ENCODE results near the gene TRAK2. TPM values are rescaled to one million over a fixed set of nuclear protein-coding genes. Genes with fewer than 3 reads are reported as not detected.

TRAK2 gene
- polyA plus RNA-seq, 1 donor from 2014 or later: 19.6 TPM

DNA sequence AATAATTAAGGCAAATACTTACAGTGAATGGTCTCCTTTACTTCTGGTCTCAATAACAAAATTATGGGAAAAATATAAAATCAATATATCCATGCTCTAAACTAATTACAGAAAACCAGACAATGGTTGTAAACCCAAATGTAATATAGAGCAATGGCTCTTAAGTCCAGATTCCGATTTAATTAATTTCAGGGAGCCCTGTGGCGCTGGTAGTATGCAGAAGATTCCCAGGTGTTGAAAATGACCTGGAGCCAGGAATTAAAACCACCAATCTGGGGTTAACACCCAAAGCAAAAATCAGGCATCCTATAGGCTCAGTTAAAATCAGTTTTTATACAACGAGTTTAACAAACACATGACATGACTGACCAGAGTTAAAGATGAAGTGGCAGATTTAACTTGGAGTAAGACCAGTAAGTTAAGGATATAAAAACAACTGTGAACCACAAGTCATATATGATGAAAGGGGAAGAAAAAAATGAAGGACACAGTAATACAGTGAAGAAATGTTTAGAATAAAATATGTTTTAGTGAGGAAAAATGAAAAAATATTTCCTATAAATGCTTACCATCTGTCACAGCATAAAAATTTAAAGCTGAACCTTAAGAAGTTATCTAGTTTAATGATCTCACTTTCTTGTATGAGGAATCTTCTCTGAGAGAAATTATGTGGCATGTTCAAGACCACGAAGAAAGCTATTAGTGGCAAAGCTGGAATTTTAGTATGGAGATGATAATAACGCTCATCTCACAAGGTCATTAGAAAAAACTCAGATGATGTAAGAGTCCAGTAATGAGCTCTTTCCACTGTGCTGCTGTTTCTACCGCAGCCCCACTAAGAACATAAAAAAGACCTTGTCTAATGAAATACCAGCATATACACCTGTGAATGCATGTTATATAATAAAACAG lies 48.4 kb downstream of the TRAK2 start:
- H3K27ac ChIP-seq (ENCODE audit: low read length): no peak overlapping the region
- H3K9ac ChIP-seq (ENCODE audit: low read length): no peak overlapping the region
- no peak for TF ChIP-seq MXI1 (conservative IDR thresholded peaks at IDR 0.05; ENCODE audit: poor library complexity, severe bottlenecking)
- no peak for TF ChIP-seq POLR2AphosphoS5 (IDR thresholded peaks at IDR 0.05)
- H3K9me3 ChIP-seq (ENCODE audit: low read length): no peaks in the 10 kb centered on the region
- no peaks in the 10 kb centered on the region for H3K9me2 ChIP-seq (ENCODE audit: insufficient read depth, low read length)
- no peaks in the 10 kb centered on the region for H3F3A ChIP-seq (ENCODE audit: insufficient read depth, low read length, poor library complexity, severe bottlenecking)
- H3K27me3 ChIP-seq (ENCODE audit: insufficient read depth, low read depth, low read length): no peaks in the 10 kb centered on the region
- H3K79me2 ChIP-seq (replicated peaks; ENCODE audit: insufficient read depth, low read length): no peaks in the 10 kb centered on the region
- H3K4me2 ChIP-seq (ENCODE audit: low read length): no peak overlapping the region
- H4K20me1 ChIP-seq (ENCODE audit: insufficient read depth): no peaks in the 10 kb centered on the region
- no peak overlapping the region for H2AFZ ChIP-seq (ENCODE audit: low read depth, low read length)
- H3K4me3 ChIP-seq (ENCODE audit: low read length): no peak overlapping the region
- H3K36me3 ChIP-seq (ENCODE audit: insufficient read depth, low read length): peaks cover 3% of the 10 kb centered on the region

DNA sequence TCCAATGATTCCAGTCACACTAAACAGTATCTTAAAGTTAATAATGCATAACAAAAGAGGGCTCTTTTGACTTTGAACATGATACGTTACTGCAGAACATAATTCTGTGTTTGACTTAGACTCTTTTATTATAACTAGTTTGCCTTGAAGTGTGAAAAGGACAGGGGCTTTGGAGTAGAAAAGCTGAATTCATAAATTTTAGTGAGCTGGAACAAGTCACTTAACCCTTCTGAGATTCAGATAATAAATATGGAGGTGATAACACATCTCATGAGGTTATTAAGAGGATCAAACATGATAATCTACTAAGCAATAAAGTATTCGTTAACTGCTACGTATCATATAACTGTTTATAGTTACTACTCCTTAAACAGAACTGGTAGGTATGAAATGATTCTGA lies 49.4 kb downstream of the TRAK2 start:
- no peaks in the 10 kb centered on the region for H3F3A ChIP-seq (ENCODE audit: insufficient read depth, low read length, poor library complexity, severe bottlenecking)
- TF ChIP-seq, protein P1, sequence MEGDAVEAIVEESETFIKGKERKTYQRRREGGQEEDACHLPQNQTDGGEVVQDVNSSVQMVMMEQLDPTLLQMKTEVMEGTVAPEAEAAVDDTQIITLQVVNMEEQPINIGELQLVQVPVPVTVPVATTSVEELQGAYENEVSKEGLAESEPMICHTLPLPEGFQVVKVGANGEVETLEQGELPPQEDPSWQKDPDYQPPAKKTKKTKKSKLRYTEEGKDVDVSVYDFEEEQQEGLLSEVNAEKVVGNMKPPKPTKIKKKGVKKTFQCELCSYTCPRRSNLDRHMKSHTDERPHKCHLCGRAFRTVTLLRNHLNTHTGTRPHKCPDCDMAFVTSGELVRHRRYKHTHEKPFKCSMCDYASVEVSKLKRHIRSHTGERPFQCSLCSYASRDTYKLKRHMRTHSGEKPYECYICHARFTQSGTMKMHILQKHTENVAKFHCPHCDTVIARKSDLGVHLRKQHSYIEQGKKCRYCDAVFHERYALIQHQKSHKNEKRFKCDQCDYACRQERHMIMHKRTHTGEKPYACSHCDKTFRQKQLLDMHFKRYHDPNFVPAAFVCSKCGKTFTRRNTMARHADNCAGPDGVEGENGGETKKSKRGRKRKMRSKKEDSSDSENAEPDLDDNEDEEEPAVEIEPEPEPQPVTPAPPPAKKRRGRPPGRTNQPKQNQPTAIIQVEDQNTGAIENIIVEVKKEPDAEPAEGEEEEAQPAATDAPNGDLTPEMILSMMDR (IDR thresholded peaks at IDR 0.05; ENCODE audit: poor library complexity, severe bottlenecking): no peak
- TF ChIP-seq RAD21 (conservative IDR thresholded peaks at IDR 0.05): no peak
- TF ChIP-seq MXI1 (conservative IDR thresholded peaks at IDR 0.05; ENCODE audit: poor library complexity, severe bottlenecking): no peak
- TF ChIP-seq TAF1 (IDR thresholded peaks at IDR 0.05; ENCODE audit: low read depth): no peak
- no peak for TF ChIP-seq EZH2 (IDR thresholded peaks at IDR 0.05; ENCODE audit: borderline replicate concordance, insufficient read depth, low read length, poor library complexity, severe bottlenecking)
- TF ChIP-seq SMC3 (conservative IDR thresholded peaks at IDR 0.05; ENCODE audit: poor library complexity): no peak
- TF ChIP-seq, protein P2, sequence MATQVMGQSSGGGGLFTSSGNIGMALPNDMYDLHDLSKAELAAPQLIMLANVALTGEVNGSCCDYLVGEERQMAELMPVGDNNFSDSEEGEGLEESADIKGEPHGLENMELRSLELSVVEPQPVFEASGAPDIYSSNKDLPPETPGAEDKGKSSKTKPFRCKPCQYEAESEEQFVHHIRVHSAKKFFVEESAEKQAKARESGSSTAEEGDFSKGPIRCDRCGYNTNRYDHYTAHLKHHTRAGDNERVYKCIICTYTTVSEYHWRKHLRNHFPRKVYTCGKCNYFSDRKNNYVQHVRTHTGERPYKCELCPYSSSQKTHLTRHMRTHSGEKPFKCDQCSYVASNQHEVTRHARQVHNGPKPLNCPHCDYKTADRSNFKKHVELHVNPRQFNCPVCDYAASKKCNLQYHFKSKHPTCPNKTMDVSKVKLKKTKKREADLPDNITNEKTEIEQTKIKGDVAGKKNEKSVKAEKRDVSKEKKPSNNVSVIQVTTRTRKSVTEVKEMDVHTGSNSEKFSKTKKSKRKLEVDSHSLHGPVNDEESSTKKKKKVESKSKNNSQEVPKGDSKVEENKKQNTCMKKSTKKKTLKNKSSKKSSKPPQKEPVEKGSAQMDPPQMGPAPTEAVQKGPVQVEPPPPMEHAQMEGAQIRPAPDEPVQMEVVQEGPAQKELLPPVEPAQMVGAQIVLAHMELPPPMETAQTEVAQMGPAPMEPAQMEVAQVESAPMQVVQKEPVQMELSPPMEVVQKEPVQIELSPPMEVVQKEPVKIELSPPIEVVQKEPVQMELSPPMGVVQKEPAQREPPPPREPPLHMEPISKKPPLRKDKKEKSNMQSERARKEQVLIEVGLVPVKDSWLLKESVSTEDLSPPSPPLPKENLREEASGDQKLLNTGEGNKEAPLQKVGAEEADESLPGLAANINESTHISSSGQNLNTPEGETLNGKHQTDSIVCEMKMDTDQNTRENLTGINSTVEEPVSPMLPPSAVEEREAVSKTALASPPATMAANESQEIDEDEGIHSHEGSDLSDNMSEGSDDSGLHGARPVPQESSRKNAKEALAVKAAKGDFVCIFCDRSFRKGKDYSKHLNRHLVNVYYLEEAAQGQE (IDR thresholded peaks at IDR 0.05; ENCODE audit: borderline replicate concordance): no peak
- no peak for TF ChIP-seq EP300 (conservative IDR thresholded peaks at IDR 0.05; ENCODE audit: poor library complexity, severe bottlenecking)
- no peak for TF ChIP-seq POLR2AphosphoS5 (IDR thresholded peaks at IDR 0.05)
- H3K9me2 ChIP-seq (ENCODE audit: insufficient read depth, low read length): no peaks in the 10 kb centered on the region
- no peaks in the 10 kb centered on the region for H3K27me3 ChIP-seq (ENCODE audit: insufficient read depth, low read depth, low read length)
- H3K4me3 ChIP-seq (ENCODE audit: low read length): no peak overlapping the region
- no peak overlapping the region for H3K27ac ChIP-seq (ENCODE audit: low read length)
- no peak overlapping the region for H3K9ac ChIP-seq (ENCODE audit: low read length)
- H3K79me2 ChIP-seq (replicated peaks; ENCODE audit: insufficient read depth, low read length): no peaks in the 10 kb centered on the region
- no peaks in the 10 kb centered on the region for H3K9me3 ChIP-seq (ENCODE audit: low read length)
- no peaks in the 10 kb centered on the region for H4K20me1 ChIP-seq (ENCODE audit: insufficient read depth)
- H3K4me2 ChIP-seq (ENCODE audit: low read length): no peak overlapping the region
- no peaks in the 10 kb centered on the region for H3K36me3 ChIP-seq (ENCODE audit: insufficient read depth, low read length)
- H2AFZ ChIP-seq (ENCODE audit: low read depth, low read length): no peak overlapping the region
